GM12892 (cell line): ENCODE results near the gene PRRG4.
A peak's percentile ranks its signal among the peaks of the same experiment; 100 is the strongest.

ENCODE experiments used
- DNase-seq: peaks from one replicate; pipeline ENCODE4 v3.0.0; 2011; ENCODE audit not compliant: insufficient read length
- FAIRE-seq: peaks from 2 replicates; lab custom pipeline; 2011; peaks lifted over from hg19 to GRCh38; lab: Jason Lieb, UNC
- POLR2A ChIP-seq: IDR thresholded peaks from 2 replicates; pipeline ENCODE4 v1.6.1; 2011; ENCODE audit warnings: low read depth, low read length, control low read depth
- POLR2AphosphoS5 ChIP-seq: IDR thresholded peaks from 2 replicates; pipeline ENCODE4 v1.6.1; 2011; ENCODE audit warnings: low read depth, low read length, control low read depth
- TAF1 ChIP-seq: IDR thresholded peaks from 2 replicates; pipeline ENCODE4 v1.6.1; 2011; ENCODE audit warnings: low read depth, mild to moderate bottlenecking, control low read depth, low read length, borderline replicate concordance

The PRRG4 gene

DNA sequence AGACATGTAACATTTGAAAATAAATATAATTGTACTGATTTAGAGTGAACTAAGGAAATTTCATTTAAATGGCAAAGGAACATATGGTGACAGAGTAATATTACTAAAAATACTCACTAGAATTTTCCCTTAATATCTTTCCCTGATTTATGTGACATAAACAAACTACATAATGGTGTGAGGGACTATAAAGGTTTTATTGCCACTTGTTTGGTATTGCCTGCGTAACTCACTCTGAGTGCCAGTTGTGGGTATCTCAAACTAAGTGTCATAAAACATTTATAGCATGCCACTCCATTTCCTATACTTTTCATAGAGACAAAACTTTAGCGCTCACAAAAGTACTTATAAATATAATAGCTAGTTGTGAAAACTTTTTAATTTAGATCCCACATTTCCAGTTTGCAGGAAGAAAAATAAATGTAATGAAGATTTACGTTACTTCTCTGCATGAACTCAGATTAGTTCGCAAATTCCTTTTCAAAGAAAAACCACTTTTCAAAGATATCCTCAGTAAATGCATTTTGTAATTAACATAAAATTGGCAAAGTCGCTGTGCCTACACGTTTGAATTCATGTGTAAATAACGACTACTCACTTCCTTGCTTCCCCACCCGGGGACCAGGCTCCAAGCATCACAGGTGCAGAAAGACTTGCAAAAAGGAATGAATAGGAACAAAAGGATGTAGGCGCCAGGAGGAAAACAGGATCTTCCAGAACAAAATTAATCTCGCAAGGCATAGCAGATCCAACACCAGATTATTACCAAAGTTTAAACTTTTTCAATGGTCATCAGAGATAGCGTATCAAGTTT, 61.3 kb downstream of the PRRG4 start:
- FAIRE-seq (peak; percentile 79), DNase-seq (no peak)
- TF ChIP-seq POLR2A (no peak), TAF1 (no peak), POLR2AphosphoS5 (no peak)

DNA sequence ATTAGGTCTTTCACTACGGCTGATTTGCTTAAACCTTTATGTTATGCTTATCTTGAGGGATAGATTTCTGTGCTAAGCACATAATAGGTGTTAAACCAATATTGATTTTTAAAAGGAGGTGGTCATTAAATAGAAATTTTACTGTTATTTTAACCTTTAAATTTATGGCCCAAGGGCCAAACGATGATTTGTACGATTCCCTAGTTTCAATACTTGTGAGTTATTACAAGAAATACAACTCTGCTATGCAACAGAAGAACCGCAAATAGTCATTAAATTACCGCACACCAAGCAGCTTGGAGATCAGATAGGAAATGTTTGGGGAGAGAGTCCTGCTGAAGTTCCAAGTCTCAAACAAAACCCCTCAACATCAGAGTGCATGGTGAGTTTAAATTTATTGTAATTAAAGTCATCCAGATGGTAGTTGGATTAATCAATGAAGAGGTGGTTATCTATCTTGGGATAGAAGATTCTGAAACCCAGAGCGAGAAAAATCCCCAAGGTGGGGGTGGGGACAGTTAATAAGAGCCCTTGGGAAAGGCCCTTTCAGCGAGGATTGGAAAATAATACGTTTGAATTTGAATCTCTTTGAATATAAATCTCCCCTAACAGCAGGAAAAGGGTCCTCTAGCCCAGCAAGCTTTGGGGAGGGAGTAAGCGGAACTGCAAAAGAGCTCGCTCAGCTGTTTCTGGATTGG, 62.1 kb downstream of the PRRG4 start:
- no peak for TF ChIP-seq POLR2AphosphoS5
- TF ChIP-seq TAF1 = no peak
- TF ChIP-seq POLR2A = no peak
- no peak for FAIRE-seq

DNA sequence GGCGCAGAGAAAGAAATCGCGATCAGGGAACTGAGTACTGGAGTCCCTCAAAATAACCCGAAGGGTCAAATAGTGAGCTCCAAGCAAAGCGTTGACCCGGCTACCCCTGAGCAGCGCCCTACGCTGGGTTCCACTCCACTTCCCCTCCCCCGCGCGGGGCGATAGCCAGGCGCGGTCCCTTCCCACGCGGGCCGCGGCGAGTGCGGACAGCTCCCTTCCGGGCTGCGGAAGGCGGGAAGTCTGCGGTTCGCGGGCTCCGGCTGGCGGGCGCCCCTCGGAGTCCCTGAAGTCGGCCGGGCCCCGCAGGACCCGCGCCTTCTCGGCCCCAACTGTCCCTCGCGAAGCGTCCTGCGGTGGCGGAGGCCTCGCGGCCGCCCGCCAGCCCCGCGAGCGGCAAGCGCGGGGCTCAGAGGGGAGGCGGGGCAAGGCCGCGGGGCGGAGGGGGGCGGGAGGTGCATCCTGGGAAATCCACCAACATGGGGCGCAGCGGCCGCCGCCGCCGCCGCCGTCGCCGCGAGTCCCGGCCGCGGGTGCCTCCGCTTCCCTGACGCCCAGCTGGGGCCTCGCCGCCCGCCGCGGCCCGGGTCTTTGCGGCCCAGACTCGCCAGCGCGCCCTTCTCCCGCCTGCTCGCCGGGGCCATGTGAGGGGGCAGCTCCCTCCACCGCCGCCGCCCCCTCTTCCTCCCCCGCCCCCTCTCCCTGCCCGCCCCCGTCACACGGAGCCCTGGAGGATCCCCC, 62.8 kb downstream of the PRRG4 start, which contains the start of gene QSER1:
Gene QSER1, plus strand, starts transcription at position 457 of the 738 bp plus-strand sequence. CDS start 315 bp downstream, outside the sequence.
- peak; percentile 86 for TF ChIP-seq POLR2A
- peak; percentile 60; the same call in 1 of the 2 replicates for TF ChIP-seq TAF1
- no peak for TF ChIP-seq POLR2AphosphoS5
- FAIRE-seq (peak; percentile 94), DNase-seq (peak; percentile 77)

More for the DNA sequence above, 62.1 kb downstream of the PRRG4 start:
- DNase-seq = no peak

DNA sequence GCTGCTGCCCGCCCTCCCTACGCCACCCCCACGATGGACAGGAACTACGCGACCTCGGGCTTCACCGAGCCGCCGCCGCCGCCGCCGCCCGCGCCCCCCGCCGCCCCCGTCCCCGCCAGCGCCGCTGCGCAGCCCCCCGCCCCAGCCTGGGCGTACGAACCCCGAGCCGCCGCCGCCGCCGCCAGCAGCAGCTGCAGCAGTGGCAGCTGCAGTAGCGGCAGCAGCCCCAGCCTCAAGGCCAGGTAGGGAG, 63.3 kb downstream of the PRRG4 start:
- TF ChIP-seq TAF1 (no peak; the same call in 1 of the 2 replicates), POLR2AphosphoS5 (no peak), POLR2A (no peak)
- no peak for FAIRE-seq
- no peak for DNase-seq

DNA sequence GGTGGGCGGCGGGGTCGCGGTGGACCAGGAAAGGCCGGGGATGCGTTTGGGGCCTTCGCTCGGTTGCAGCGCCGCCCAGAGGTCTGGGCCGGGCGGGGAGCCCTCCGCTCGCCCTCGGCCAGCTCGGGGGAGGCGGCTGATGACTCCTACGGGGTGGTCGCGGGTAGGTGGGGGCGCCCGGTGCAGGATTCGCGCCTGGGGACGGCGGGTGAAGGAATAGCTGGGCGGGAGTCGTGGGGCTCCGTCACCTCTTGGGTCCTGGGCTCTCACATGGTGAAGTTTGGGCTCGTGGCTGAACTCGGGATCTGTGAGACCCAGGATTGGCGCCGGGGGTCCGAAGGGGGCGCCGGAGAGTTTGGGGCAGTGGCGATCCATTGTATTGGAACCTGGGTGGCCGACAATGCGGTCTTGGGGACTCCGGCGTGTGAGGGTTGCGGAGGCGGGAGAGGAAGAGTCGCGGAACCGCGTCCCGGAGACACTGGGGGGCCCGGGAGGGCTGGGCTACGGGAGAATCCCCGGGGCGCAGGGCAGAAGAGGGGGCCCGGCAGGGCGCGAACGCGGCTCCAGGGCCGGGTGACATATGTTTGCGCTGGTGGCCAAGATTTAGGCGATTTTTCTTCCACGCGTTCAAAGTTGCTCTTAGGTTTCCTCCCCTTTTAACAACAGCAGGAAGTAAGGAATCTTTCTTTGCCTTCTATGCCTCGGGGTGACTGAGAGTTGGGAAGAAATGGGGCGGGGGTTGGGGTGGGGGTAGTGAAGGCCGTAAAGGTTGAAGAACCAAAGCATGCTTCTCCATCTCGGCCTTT, 63.8 kb downstream of the PRRG4 start:
- TF ChIP-seq POLR2A (peak; percentile 54), TAF1 (no peak)
- DNase-seq = peak; percentile 39
- no peak for FAIRE-seq

DNA sequence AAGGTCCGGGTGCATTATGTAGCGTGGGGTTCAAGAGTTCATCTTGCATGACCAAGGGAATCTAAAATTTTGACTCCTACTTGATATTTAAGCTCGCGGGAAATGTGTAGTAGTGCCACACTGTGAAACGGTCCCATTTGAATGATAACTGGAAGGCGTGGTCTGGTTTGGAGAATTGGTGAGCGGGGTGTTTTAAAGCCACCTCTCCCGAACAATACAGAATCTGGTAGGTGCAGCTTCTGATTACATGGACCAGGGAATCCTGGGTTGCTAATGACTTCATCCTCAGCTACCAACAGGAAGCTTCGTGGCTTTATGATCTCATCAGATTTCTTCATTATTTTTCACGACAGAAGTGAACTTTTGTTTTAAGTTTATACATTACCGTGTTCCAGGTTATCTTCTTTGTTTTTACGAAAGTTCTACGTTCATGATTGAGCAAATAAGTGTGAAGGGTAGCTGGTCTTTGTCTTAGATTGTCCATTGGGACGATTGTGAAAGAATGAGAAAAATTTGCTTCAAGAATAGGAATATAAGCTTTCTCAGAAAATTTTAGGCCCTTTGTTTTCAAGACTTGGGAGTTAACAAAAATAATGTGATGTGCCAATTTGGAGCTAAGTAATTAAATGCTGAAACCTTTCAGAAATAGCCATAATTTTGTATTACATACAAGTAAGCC, 64.6 kb downstream of the PRRG4 start:
- DNase-seq (no peak), FAIRE-seq (peak; percentile 99)

DNA sequence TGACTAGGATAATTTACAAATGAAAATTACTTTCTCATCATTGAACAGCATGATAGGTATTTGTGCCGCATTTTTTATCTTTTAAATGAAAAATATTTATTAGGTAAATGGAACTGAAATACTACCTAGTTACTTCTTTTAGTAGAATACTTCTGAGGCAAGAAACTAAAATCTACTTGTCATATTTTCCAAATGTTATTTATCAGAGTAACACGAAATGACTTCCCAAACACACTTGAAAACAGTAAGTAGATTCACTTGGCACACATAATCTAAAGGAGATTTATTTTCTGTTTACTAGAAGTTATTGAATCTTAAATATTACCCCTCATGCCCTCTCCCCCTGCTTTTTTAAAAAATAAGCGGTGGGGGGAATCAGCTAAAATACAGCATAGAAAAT, 65.2 kb downstream of the PRRG4 start:
- DNase-seq = no peak
- no peak for TF ChIP-seq POLR2AphosphoS5
- TF ChIP-seq POLR2A = no peak
- TF ChIP-seq TAF1 = no peak
- FAIRE-seq = peak; percentile 14

More for the DNA sequence above, 64.6 kb downstream of the PRRG4 start:
- TF ChIP-seq POLR2AphosphoS5 = 0 out of 2 replicates have a peak, but pooled peaks have one; percentile 54
- no peak for TF ChIP-seq TAF1
- peak; percentile 23; the same call in 1 of the 2 replicates for TF ChIP-seq POLR2A

DNA sequence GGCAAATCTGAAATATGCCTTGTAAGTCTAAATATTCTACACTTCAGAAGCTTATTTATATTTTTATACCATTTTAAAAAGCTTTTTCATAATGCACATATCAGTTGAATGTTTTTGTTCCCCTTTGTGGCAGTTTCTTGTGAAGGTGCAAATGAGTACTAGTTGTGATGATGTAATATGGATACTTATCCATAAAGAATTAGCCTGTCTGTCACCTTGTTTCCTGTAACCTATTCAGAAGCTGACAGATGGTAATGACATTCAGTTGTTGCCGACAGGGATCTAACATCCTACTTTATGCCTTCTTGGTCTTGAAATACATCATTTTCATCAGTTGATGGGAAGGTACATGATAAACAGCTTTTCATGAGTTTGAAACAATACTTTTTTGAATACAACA, 65.7 kb downstream of the PRRG4 start:
- TF ChIP-seq POLR2AphosphoS5 (no peak), POLR2A (no peak), TAF1 (no peak)
- peak; percentile 75 for FAIRE-seq
- DNase-seq = no peak

DNA sequence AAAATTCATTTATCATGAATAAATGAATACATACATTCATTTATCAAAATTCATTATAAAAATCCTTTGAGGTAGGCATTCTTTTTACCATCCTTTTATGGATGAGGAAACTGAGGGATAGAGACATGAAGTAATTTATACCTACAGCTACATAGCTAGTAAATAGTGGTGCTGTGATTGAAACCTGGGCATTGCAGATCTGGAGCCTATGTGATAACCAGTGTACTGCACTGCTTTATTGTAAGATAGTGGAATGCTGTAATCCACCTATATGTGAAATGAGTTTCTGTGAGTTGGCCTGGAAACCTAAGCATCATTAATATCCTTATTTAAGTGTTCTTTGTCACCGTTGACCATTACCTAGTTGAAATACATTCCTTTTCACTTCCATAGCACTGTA, 67.4 kb downstream of the PRRG4 start:
- no peak for TF ChIP-seq POLR2AphosphoS5
- TF ChIP-seq POLR2A = no peak
- TF ChIP-seq TAF1 = no peak
- DNase-seq (no peak), FAIRE-seq (no peak)

DNA sequence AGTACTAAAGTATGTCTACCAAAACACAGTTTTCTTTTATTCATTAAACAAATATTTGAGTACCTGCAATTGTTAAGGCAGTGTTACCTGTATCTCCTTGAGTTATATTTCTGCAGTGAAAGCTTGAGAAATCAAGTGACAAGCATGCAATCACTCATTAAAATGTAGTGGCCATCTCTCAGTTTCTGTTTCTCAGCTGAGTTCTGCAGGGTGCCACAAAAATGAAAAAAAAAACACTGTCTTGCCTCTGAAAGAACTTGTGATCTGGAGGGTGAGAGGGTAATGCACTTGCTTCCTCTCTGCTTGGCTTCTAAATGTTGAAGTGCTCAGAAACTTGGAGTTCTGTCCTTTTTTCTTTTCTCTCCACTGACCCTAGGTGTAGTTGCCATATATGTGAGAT, 69.7 kb downstream of the PRRG4 start:
- FAIRE-seq (peak; percentile 89), DNase-seq (no peak)
- no peak for TF ChIP-seq TAF1
- TF ChIP-seq POLR2AphosphoS5 = no peak
- TF ChIP-seq POLR2A = no peak
